BLaER1 treated with 17β-estradiol and CSF1 and Interleukin-3, amounts not matched to agents 10 nM and 100 nM (cell line): Measurements from ENCODE around the gene CEP63.

Experiments used
- H3K27ac ChIP-seq, 11 experiments: shearing (Covaris generic); formaldehyde crosslinking; 2 replicates each; pipeline ENCODE4 v1.8.1; 2022
- H3K27me3 ChIP-seq, 11 experiments: shearing (Covaris generic); formaldehyde crosslinking; 2 replicates each; pipeline ENCODE4 v1.8.1; 2022
- H3K36me3 ChIP-seq, 11 experiments: shearing (Covaris generic); formaldehyde crosslinking; 2 replicates each; pipeline ENCODE4 v1.8.1; 2022
- H3K4me1 ChIP-seq, 10 experiments: shearing (Covaris generic); formaldehyde crosslinking; 2 replicates each; pipeline ENCODE4 v1.8.1; 2022
- H3K4me2 ChIP-seq, 11 experiments: shearing (Covaris generic); formaldehyde crosslinking; 2 replicates each; pipeline ENCODE4 v1.8.1; 2022
- H3K4me3 ChIP-seq, 10 experiments: shearing (Covaris generic); formaldehyde crosslinking; 2 replicates each; pipeline ENCODE4 v1.8.1; 2022
- H3K9ac ChIP-seq, 11 experiments: shearing (Covaris generic); formaldehyde crosslinking; 2 replicates each; pipeline ENCODE4 v1.8.1; 2022
- H3K9me3 ChIP-seq, 11 experiments: shearing (Covaris generic); formaldehyde crosslinking; replicated peaks in 1 of 11; 2 replicates each; pipeline ENCODE4 v1.8.1; 2022
- H4K20me1 ChIP-seq, 11 experiments: shearing (Covaris generic); formaldehyde crosslinking; 2 replicates each; pipeline ENCODE4 v1.8.1; 2022
- Cebpa-rat ChIP-seq, 11 experiments: shearing (Covaris generic); IDR thresholded peaks; 2 replicates each; pipeline ENCODE4 v1.8.1; 2022

Gene CEP63

GRCh38 chr3:134448664-134449063, 37.2 kb upstream of the CEP63 start:
- no peak overlapping the region for H3K4me3 ChIP-seq
- H4K20me1 ChIP-seq = 0 out of 22 replicates have a peak, but pooled peaks cover 0 to 3% (median 0%) of the 10 kb centered on the region in 11 experiments
- peaks cover 13 to 19% (median 16%) of the 10 kb centered on the region in 11 experiments for H3K9me3 ChIP-seq
- no peak for TF ChIP-seq Cebpa-rat (IDR thresholded peaks at IDR 0.05)
- peaks cover 19 to 48% (median 28%) of the 10 kb centered on the region in 10 experiments for H3K4me1 ChIP-seq
- no peaks in the 10 kb centered on the region for H3K27me3 ChIP-seq
- H3K27ac ChIP-seq = no peak overlapping the region
- no peaks in the 10 kb centered on the region for H3K36me3 ChIP-seq
- no peak overlapping the region for H3K4me2 ChIP-seq
- no peak overlapping the region for H3K9ac ChIP-seq

- Histone ChIP-seq H3K9me3 (peaks cover 13 to 18% (median 15%) of the 10 kb centered on the region in 11 experiments), H3K27me3 (no peaks in the 10 kb centered on the region), H3K4me2 (peak overlapping the region in 6 of 11 experiments; percentile 3 to 63 (median 28); a peak in 6 of 22 replicates), H3K4me1 (peaks cover 19 to 48% (median 28%) of the 10 kb centered on the region in 10 experiments), H3K27ac (no peak overlapping the region), H3K9ac (no peak overlapping the region), H3K36me3 (no peaks in the 10 kb centered on the region), H4K20me1 (0 out of 22 replicates have a peak, but pooled peaks cover 0 to 3% (median 0%) of the 10 kb centered on the region in 11 experiments), H3K4me3 (no peak overlapping the region)
- TF ChIP-seq Cebpa-rat (IDR thresholded peaks at IDR 0.05) = no peak
Measured at GRCh38 chr3:134449277-134449676, 36.6 kb upstream of the CEP63 start.

- H4K20me1 ChIP-seq = 0 out of 22 replicates have a peak, but pooled peaks cover 0 to 3% (median 0%) of the 10 kb centered on the region in 11 experiments
Measured at GRCh38 chr3:134449951-134450350, 35.9 kb upstream of the CEP63 start.

GRCh38 chr3:134453631-134454030, 32.2 kb upstream of the CEP63 start:
- Histone ChIP-seq H3K4me3 (no peak overlapping the region), H3K27me3 (no peaks in the 10 kb centered on the region), H4K20me1 (no peaks in the 10 kb centered on the region), H3K4me2 (no peak overlapping the region), H3K27ac (no peak overlapping the region), H3K9ac (no peak overlapping the region), H3K9me3 (no peaks in the 10 kb centered on the region), H3K4me1 (peaks cover 0 to 21% (median 4%) of the 10 kb centered on the region in 10 experiments; a peak in 9 of 20 replicates), H3K36me3 (no peaks in the 10 kb centered on the region)
- TF ChIP-seq Cebpa-rat (IDR thresholded peaks at IDR 0.05) = no peak

More at GRCh38 chr3:134449951-134450350, 35.9 kb upstream of the CEP63 start:
- TF ChIP-seq Cebpa-rat (IDR thresholded peaks at IDR 0.05) = no peak
- H3K36me3 ChIP-seq = no peaks in the 10 kb centered on the region
- peaks cover 8 to 12% (median 9%) of the 10 kb centered on the region in 11 experiments for H3K9me3 ChIP-seq
- peak overlapping the region in 9 of 11 experiments; percentile 3 to 63 (median 24); a peak in 9 of 22 replicates for H3K4me2 ChIP-seq
- peaks cover 19 to 48% (median 28%) of the 10 kb centered on the region in 10 experiments for H3K4me1 ChIP-seq
- no peaks in the 10 kb centered on the region for H3K27me3 ChIP-seq
- H3K9ac ChIP-seq = no peak overlapping the region
- no peak overlapping the region for H3K4me3 ChIP-seq
- no peak overlapping the region for H3K27ac ChIP-seq

GRCh38 chr3:134457376-134458074, 28.3 kb upstream of the CEP63 start:
- no peak for TF ChIP-seq Cebpa-rat (IDR thresholded peaks at IDR 0.05)
- Histone ChIP-seq H3K27ac (no peak overlapping the region), H3K27me3 (no peaks in the 10 kb centered on the region), H3K36me3 (no peaks in the 10 kb centered on the region), H3K4me2 (no peak overlapping the region), H3K4me1 (no peaks in the 10 kb centered on the region), H4K20me1 (no peaks in the 10 kb centered on the region), H3K9ac (no peak overlapping the region), H3K4me3 (no peak overlapping the region), H3K9me3 (no peaks in the 10 kb centered on the region)

- no peaks in the 10 kb centered on the region for H3K9me3 ChIP-seq
- H3K27ac ChIP-seq = no peak overlapping the region
- no peak for TF ChIP-seq Cebpa-rat (IDR thresholded peaks at IDR 0.05)
- H4K20me1 ChIP-seq = no peaks in the 10 kb centered on the region
- H3K36me3 ChIP-seq = no peaks in the 10 kb centered on the region
- H3K4me2 ChIP-seq = no peak overlapping the region
- no peaks in the 10 kb centered on the region for H3K4me1 ChIP-seq
- no peak overlapping the region for H3K9ac ChIP-seq
- no peaks in the 10 kb centered on the region for H3K27me3 ChIP-seq
- H3K4me3 ChIP-seq = no peak overlapping the region
Measured at GRCh38 chr3:134458406-134458945, 27.4 kb upstream of the CEP63 start.

- TF ChIP-seq Cebpa-rat (IDR thresholded peaks at IDR 0.05) = no peak
- H3K9me3 ChIP-seq = no peaks in the 10 kb centered on the region
- no peaks in the 10 kb centered on the region for H3K36me3 ChIP-seq
- no peaks in the 10 kb centered on the region for H4K20me1 ChIP-seq
- no peaks in the 10 kb centered on the region for H3K4me1 ChIP-seq
- no peaks in the 10 kb centered on the region for H3K27me3 ChIP-seq
- H3K9ac ChIP-seq = no peak overlapping the region
- H3K4me3 ChIP-seq = no peak overlapping the region
- H3K27ac ChIP-seq = no peak overlapping the region
- no peak overlapping the region for H3K4me2 ChIP-seq
Measured at GRCh38 chr3:134459562-134459961, 26.3 kb upstream of the CEP63 start.

- no peak overlapping the region for H3K27ac ChIP-seq
- no peaks in the 10 kb centered on the region for H3K4me1 ChIP-seq
- TF ChIP-seq Cebpa-rat (IDR thresholded peaks at IDR 0.05) = no peak
- H4K20me1 ChIP-seq = no peaks in the 10 kb centered on the region
- H3K9me3 ChIP-seq = no peaks in the 10 kb centered on the region
- no peaks in the 10 kb centered on the region for H3K36me3 ChIP-seq
- no peaks in the 10 kb centered on the region for H3K27me3 ChIP-seq
- H3K4me3 ChIP-seq = no peak overlapping the region
- no peak overlapping the region for H3K4me2 ChIP-seq
- no peak overlapping the region for H3K9ac ChIP-seq
Measured at GRCh38 chr3:134460965-134461364, 24.9 kb upstream of the CEP63 start.

- H3K4me2 ChIP-seq = no peak overlapping the region
- TF ChIP-seq Cebpa-rat (IDR thresholded peaks at IDR 0.05) = no peak
- peaks cover 0 to 4% (median 2%) of the 10 kb centered on the region in 10 experiments; a peak in 7 of 20 replicates for H3K4me1 ChIP-seq
- no peaks in the 10 kb centered on the region for H4K20me1 ChIP-seq
- no peaks in the 10 kb centered on the region for H3K27me3 ChIP-seq
- no peak overlapping the region for H3K4me3 ChIP-seq
- H3K27ac ChIP-seq = no peak overlapping the region
- H3K9ac ChIP-seq = no peak overlapping the region
- H3K36me3 ChIP-seq = no peaks in the 10 kb centered on the region
- no peaks in the 10 kb centered on the region for H3K9me3 ChIP-seq
Measured at GRCh38 chr3:134462331-134462941, 23.4 kb upstream of the CEP63 start.
